ENCODE results near the gene LFNG. TPM values are rescaled to one million over a fixed set of nuclear protein-coding genes. Genes with fewer than 3 reads are reported as not detected.

Gene LFNG
- total and polyA plus RNA-seq, 9 donors = 17.7 to 30.8 (median 23.1) TPM

- peaks cover 8% of the 10 kb centered on the region for H3K27me3 ChIP-seq (ENCODE audit: control insufficient read depth, insufficient read depth, low read length)
- peaks cover 91% of the 10 kb centered on the region for H3K4me1 ChIP-seq (ENCODE audit: control insufficient read depth, insufficient read depth, low read length)
- H3K4me3 ChIP-seq (ENCODE audit: low read length) = no peak overlapping the region
- DNase-seq = no peak
- H3K27ac ChIP-seq (ENCODE audit: low read length) = peak overlapping the region; percentile 42
- H3K9me3 ChIP-seq (replicated peaks; ENCODE audit: control insufficient read depth, low read depth, low read length) = no peaks in the 10 kb centered on the region
- no peaks in the 10 kb centered on the region for H3K36me3 ChIP-seq (ENCODE audit: control insufficient read depth, insufficient read depth, low read length)
- WGBS (ENCODE audit: insufficient coverage) = 81% methylated on average over 9 of the region's 9 CpGs
Measured at GRCh38 chr7:2514473-2515423, 4.8 kb upstream of the LFNG start.

- Histone ChIP-seq H3K36me3 (ENCODE audit: control insufficient read depth, insufficient read depth, low read length) (no peaks in the 10 kb centered on the region), H3K4me3 (ENCODE audit: low read length) (no peak overlapping the region), H3K9me3 (replicated peaks; ENCODE audit: control insufficient read depth, low read depth, low read length) (no peaks in the 10 kb centered on the region), H3K27ac (ENCODE audit: low read length) (peak overlapping the region; percentile 59), H3K27me3 (ENCODE audit: control insufficient read depth, insufficient read depth, low read length) (peaks cover 11% of the 10 kb centered on the region), H3K4me1 (ENCODE audit: control insufficient read depth, insufficient read depth, low read length) (peaks cover 90% of the 10 kb centered on the region)
- DNase-seq = peak; percentile 77
- 84% methylated on average over 13 of the region's 15 CpGs for WGBS (ENCODE audit: insufficient coverage)
Measured at GRCh38 chr7:2515424-2516193, 4.0 kb upstream of the LFNG start.

- WGBS (ENCODE audit: insufficient coverage) = 60% methylated on average over 8 of the region's 8 CpGs
- Histone ChIP-seq H3K4me3 (ENCODE audit: low read length) (no peak overlapping the region), H3K27ac (ENCODE audit: low read length) (peak overlapping the region; percentile 59), H3K4me1 (ENCODE audit: control insufficient read depth, insufficient read depth, low read length) (peaks cover 86% of the 10 kb centered on the region), H3K9me3 (replicated peaks; ENCODE audit: control insufficient read depth, low read depth, low read length) (no peaks in the 10 kb centered on the region), H3K36me3 (ENCODE audit: control insufficient read depth, insufficient read depth, low read length) (no peaks in the 10 kb centered on the region), H3K27me3 (ENCODE audit: control insufficient read depth, insufficient read depth, low read length) (peaks cover 15% of the 10 kb centered on the region)
- no peak for DNase-seq
Measured at GRCh38 chr7:2516194-2516555, 3.4 kb upstream of the LFNG start.

- WGBS (ENCODE audit: insufficient coverage) = 9% methylated on average over 3 of the region's 8 CpGs
- Histone ChIP-seq H3K4me3 (ENCODE audit: low read length) (no peak overlapping the region), H3K27me3 (ENCODE audit: control insufficient read depth, insufficient read depth, low read length) (peaks cover 24% of the 10 kb centered on the region), H3K36me3 (ENCODE audit: control insufficient read depth, insufficient read depth, low read length) (peaks cover 6% of the 10 kb centered on the region), H3K9me3 (replicated peaks; ENCODE audit: control insufficient read depth, low read depth, low read length) (no peaks in the 10 kb centered on the region), H3K4me1 (ENCODE audit: control insufficient read depth, insufficient read depth, low read length) (peaks cover 85% of the 10 kb centered on the region), H3K27ac (ENCODE audit: low read length) (peak overlapping the region; percentile 60)
- peak; percentile 79 for DNase-seq
Measured at GRCh38 chr7:2517026-2517425, 2.5 kb upstream of the LFNG start.

GRCh38 chr7:2517678-2518507 is 1.7 kb upstream of the LFNG start:
- peaks cover 8% of the 10 kb centered on the region for H3K36me3 ChIP-seq (ENCODE audit: control insufficient read depth, insufficient read depth, low read length)
- peaks cover 84% of the 10 kb centered on the region for H3K4me1 ChIP-seq (ENCODE audit: control insufficient read depth, insufficient read depth, low read length)
- peak; percentile 68 for DNase-seq
- H3K4me3 ChIP-seq (ENCODE audit: low read length) = no peak overlapping the region
- peak overlapping the region; percentile 60 for H3K27ac ChIP-seq (ENCODE audit: low read length)
- H3K9me3 ChIP-seq (replicated peaks; ENCODE audit: control insufficient read depth, low read depth, low read length) = no peaks in the 10 kb centered on the region
- WGBS (ENCODE audit: insufficient coverage) = 14% methylated on average over 11 of the region's 18 CpGs
- peaks cover 28% of the 10 kb centered on the region for H3K27me3 ChIP-seq (ENCODE audit: control insufficient read depth, insufficient read depth, low read length)

- Histone ChIP-seq H3K27ac (ENCODE audit: low read length) (peak overlapping the region; percentile 60), H3K27me3 (ENCODE audit: control insufficient read depth, insufficient read depth, low read length) (peaks cover 32% of the 10 kb centered on the region), H3K4me1 (ENCODE audit: control insufficient read depth, insufficient read depth, low read length) (peaks cover 84% of the 10 kb centered on the region), H3K9me3 (replicated peaks; ENCODE audit: control insufficient read depth, low read depth, low read length) (no peaks in the 10 kb centered on the region), H3K4me3 (ENCODE audit: low read length) (peak overlapping the region; percentile 37), H3K36me3 (ENCODE audit: control insufficient read depth, insufficient read depth, low read length) (peaks cover 10% of the 10 kb centered on the region)
- WGBS (ENCODE audit: insufficient coverage) = under 1% methylated on average over 38 of the region's 41 CpGs
- DNase-seq = peak; percentile 69
Measured at GRCh38 chr7:2518737-2519118, 846 bp upstream of the LFNG start.

GRCh38 chr7:2520131-2520760 is 672 bp downstream of the LFNG start:
- no peaks in the 10 kb centered on the region for H3K9me3 ChIP-seq (replicated peaks; ENCODE audit: control insufficient read depth, low read depth, low read length)
- peaks cover 85% of the 10 kb centered on the region for H3K4me1 ChIP-seq (ENCODE audit: control insufficient read depth, insufficient read depth, low read length)
- H3K36me3 ChIP-seq (ENCODE audit: control insufficient read depth, insufficient read depth, low read length) = peaks cover 17% of the 10 kb centered on the region
- H3K27me3 ChIP-seq (ENCODE audit: control insufficient read depth, insufficient read depth, low read length) = peaks cover 33% of the 10 kb centered on the region
- no peak overlapping the region for H3K27ac ChIP-seq (ENCODE audit: low read length)
- WGBS (ENCODE audit: insufficient coverage) = under 1% methylated on average over 34 of the region's 37 CpGs
- DNase-seq = no peak
- H3K4me3 ChIP-seq (ENCODE audit: low read length) = peak overlapping the region; percentile 65

GRCh38 chr7:2520761-2521290 is 1.3 kb downstream of the LFNG start:
- Histone ChIP-seq H3K4me1 (ENCODE audit: control insufficient read depth, insufficient read depth, low read length) (peaks cover 85% of the 10 kb centered on the region), H3K4me3 (ENCODE audit: low read length) (peak overlapping the region; percentile 65), H3K27me3 (ENCODE audit: control insufficient read depth, insufficient read depth, low read length) (peaks cover 33% of the 10 kb centered on the region), H3K9me3 (replicated peaks; ENCODE audit: control insufficient read depth, low read depth, low read length) (no peaks in the 10 kb centered on the region), H3K36me3 (ENCODE audit: control insufficient read depth, insufficient read depth, low read length) (peaks cover 23% of the 10 kb centered on the region), H3K27ac (ENCODE audit: low read length) (no peak overlapping the region)
- 0% methylated on average over 3 of the region's 12 CpGs for WGBS (ENCODE audit: insufficient coverage)
- no peak for DNase-seq

GRCh38 chr7:2521341-2521745 is 1.8 kb downstream of the LFNG start:
- Histone ChIP-seq H3K4me1 (ENCODE audit: control insufficient read depth, insufficient read depth, low read length) (peaks cover 82% of the 10 kb centered on the region), H3K27ac (ENCODE audit: low read length) (no peak overlapping the region), H3K9me3 (replicated peaks; ENCODE audit: control insufficient read depth, low read depth, low read length) (no peaks in the 10 kb centered on the region), H3K4me3 (ENCODE audit: low read length) (peak overlapping the region; percentile 65), H3K36me3 (ENCODE audit: control insufficient read depth, insufficient read depth, low read length) (peaks cover 28% of the 10 kb centered on the region), H3K27me3 (ENCODE audit: control insufficient read depth, insufficient read depth, low read length) (peaks cover 33% of the 10 kb centered on the region)
- DNase-seq = no peak
- 14% methylated on average over 18 of the region's 21 CpGs for whole genome bisulfite sequencing (ENCODE audit: insufficient coverage)
